K562 (cell line): ENCODE data around the gene FAM168B. TPM values are rescaled to one million over a fixed set of nuclear protein-coding genes. Genes with fewer than 3 reads are reported as not detected.

Experiments
- polyA plus RNA-seq, 8 experiments: library from polyadenylated mRNA; depleted of rRNA in 4 of 8; stranded (reverse) in 5 of 8; unstranded in 3 of 8; fragments of >200 nt; fragmentation: Nextera tagmentation in 2 of 8; fragmentation: Illumina TruSeq in 1 of 8; extraction: Ambion mirVana in 2 of 8; extraction: Trizol in 1 of 8; gene quantifications; 2 replicates each; pipeline versions ENCODE4 v1.2.1 to v1.2.3, GENCODE V29; 2011 to 2014; ENCODE audit warnings: inconsistent platforms in 1 of 8, missing spikeins in 1 of 8
- total RNA-seq, 7 experiments: library from RNA; depleted of rRNA in 6 of 7; stranded (reverse); fragments of >200 nt in 6 of 7; fragmentation: Illumina TruSeq in 2 of 7; extraction: Trizol in 2 of 7; gene quantifications; 2 replicates each; pipeline versions ENCODE4 v1.2.1 to v1.2.3, GENCODE V29; 2011 to 2021; ENCODE audit warnings: low replicate concordance in 1 of 7

Gene FAM168B
- total and polyA plus RNA-seq, 9 of the 15 experiments (the other 6 are each of a cell fraction or from before 2014, with no cell fraction given) = 3.3 to 76.0 (median 46.1) TPM

Other genes starting within 250 kb of the FAM168B start
- gene PLEKHB2, start 11.9 kb upstream of the FAM168B start, total RNA-seq (2014; rRNA removed) = 48.6 and 65.2 TPM in 2 replicates
- 44.1 and 46.7 TPM in 2 replicates for gene PLEKHB2, start 11.9 kb upstream of the FAM168B start, total RNA-seq (2014; rRNA removed; fragmentation: Illumina TruSeq; extraction: Trizol)
- gene PLEKHB2, start 11.9 kb upstream of the FAM168B start, total RNA-seq (2015; rRNA removed; fragmentation: Illumina TruSeq; extraction: Trizol) = 43.7 and 47.3 TPM in 2 replicates
- gene PLEKHB2, start 11.9 kb upstream of the FAM168B start, total RNA-seq (2021) = 56.5 TPM in 2 replicates
- gene PLEKHB2, start 11.9 kb upstream of the FAM168B start, polyA plus RNA-seq (2011; rRNA removed) = 53.8 and 71.5 TPM in 2 replicates
- 55.4 and 56.2 TPM in 2 replicates for gene PLEKHB2, start 11.9 kb upstream of the FAM168B start, polyA plus RNA-seq (2014; fragmentation: Illumina TruSeq; extraction: Trizol)
- 10 to 100 TPM; 41.3 to 42.6 TPM for gene PLEKHB2, start 11.9 kb upstream of the FAM168B start, polyA plus RNA-seq (2014; fragmentation: Nextera tagmentation; extraction: Ambion mirVana)
- gene PLEKHB2, start 11.9 kb upstream of the FAM168B start, polyA plus RNA-seq (2014; rRNA removed) = 50.2 and 53.0 TPM in 2 replicates
- gene POTEE, start 116.1 kb upstream of the FAM168B start, total RNA-seq (2014; rRNA removed) = 21.6 and 24.1 TPM in 2 replicates
- gene POTEE, start 116.1 kb upstream of the FAM168B start, total RNA-seq (2014; rRNA removed; fragmentation: Illumina TruSeq; extraction: Trizol) = 30.7 and 31.8 TPM in 2 replicates
- 29.6 and 29.7 TPM in 2 replicates for gene POTEE, start 116.1 kb upstream of the FAM168B start, total RNA-seq (2015; rRNA removed; fragmentation: Illumina TruSeq; extraction: Trizol)
- 20.9 and 23.4 TPM in 2 replicates for gene POTEE, start 116.1 kb upstream of the FAM168B start, total RNA-seq (2021)
- 3.7 and 6.8 TPM in 2 replicates for gene POTEE, start 116.1 kb upstream of the FAM168B start, polyA plus RNA-seq (2011; rRNA removed)
- 11.7 and 12.2 TPM in 2 replicates for gene POTEE, start 116.1 kb upstream of the FAM168B start, polyA plus RNA-seq (2014; fragmentation: Illumina TruSeq; extraction: Trizol)
- 1 to 10 TPM in 1 of 2 experiments, under 1 TPM in 1; 0.22 to 1.7 TPM for gene POTEE, start 116.1 kb upstream of the FAM168B start, polyA plus RNA-seq (2014; fragmentation: Nextera tagmentation; extraction: Ambion mirVana)
- 12.1 and 16.9 TPM in 2 replicates for gene POTEE, start 116.1 kb upstream of the FAM168B start, polyA plus RNA-seq (2014; rRNA removed)